Stimulated activated CD8-positive, alpha-beta memory T cell treated with anti-CD3 and anti-CD28 coated beads, Interleukin-4, amount 100 ng/mL, for 48 hours (primary cell): ENCODE data around the gene KLK14.

Experiments used
- DNase-seq: peaks from one replicate; pipeline ENCODE4 v3.0.0-alpha.2; 2020

The KLK14 gene

DNA sequence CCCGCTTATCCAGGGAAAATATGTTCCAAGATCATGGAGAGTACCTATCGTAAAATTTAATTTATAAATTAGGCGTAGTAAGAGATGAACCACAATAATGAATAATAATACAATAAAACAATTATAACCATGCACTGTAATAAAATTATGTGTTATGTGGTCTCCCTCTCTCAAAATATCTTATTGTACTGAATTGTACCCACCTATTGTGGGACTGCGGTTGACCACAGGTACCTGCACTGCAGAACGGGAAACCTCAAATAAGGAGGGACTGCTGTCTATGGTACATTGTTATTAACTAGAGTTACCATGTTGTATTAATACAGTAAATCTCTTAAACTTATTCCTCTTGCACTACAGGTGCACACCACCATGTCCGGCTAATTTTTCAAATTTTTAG, 42.5 kb downstream of the KLK14 start:
- no peak for DNase-seq

DNA sequence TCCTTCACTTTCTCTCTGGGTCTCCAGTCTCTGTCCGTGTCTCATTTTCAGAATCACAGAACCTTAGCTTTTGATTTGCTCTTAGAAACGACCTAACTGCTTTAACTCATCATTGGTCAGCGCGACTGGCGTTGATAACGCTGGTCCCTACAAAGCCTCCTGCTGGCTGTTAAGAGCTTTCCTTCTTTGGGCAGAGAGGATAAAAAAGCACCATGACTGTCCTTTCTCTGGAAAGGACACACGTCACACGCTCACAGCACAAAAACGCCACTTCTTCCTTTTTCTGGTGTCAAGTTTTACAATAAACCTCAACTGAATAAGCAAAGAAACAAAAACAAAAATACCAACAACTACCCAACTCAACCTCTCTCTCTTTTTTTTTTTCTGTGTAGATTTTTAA, 46.2 kb downstream of the KLK14 start:
- DNase-seq = no peak

DNA sequence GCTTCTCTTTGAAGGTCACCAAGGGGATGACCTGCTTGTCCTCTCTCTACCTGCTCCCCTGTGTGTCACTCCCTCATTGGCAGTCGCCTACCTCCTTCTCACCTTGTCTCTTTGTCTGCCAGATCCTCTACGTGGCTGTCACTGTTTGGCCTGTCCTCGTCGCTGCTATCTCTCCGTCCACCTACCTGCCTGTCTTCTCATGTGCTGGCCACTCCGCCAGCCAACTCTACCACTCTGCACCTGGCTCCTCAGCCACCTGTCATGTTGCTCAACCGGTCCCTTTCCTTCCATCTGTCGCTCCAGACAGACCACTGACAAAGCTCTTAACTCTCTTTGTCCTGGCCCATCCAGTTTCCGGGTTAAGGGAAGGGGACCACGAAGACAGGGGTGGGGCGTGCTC, 48.0 kb downstream of the KLK14 start, which contains the start of gene KLK12:
Gene KLK12, minus strand, starts transcription at position 299 of the 400 bp plus-strand sequence. CDS start 381 bp downstream, outside the sequence.
- no peak for DNase-seq

DNA sequence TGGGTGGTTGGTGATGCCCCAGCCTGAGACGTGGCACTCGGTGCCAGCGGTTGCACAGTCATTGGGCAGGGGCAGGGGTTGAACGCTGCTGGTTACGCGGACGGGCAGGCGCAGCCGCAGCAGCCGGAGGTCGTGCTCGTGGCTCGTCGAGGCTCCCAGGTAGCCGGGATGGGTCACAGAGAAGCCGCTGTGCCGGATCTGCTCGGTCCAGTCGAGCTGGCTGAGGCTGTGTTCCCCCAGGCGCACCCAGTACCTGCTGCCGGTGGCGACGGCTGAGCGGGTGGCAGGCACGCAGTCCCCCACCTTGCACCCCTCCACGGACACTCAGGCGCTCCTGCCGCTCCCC, 50.8 kb downstream of the KLK14 start:
- DNase-seq = no peak

DNA sequence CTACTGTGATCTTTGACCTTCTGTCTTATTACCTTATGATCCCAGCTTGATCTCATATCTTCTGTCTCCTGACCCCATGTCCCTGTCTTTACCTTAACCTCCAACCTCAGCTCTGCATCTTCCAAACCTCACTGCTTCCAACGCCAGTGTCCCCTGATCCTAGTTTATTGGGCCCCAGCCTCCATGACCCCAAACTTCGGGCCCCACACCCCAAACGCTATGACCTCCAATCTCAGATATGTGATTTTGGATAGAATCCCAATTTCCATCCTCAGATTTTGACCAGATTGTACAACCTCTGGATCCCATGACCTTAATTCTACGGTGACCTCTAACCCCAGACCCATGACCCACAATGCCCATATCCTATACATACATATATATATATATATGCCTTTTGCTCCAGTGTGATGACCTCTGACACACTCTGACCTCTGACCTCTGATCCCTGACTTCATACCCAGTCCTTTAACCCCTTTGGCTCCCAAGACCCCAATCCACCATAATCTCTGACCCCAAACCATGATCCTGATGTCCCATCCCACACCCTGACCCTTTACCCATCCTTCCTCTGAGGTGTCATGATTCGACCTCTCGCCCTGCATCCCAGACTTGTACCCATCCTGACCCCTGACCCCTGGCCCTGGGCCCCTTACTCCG, 51.3 kb downstream of the KLK14 start:
- DNase-seq = no peak

DNA sequence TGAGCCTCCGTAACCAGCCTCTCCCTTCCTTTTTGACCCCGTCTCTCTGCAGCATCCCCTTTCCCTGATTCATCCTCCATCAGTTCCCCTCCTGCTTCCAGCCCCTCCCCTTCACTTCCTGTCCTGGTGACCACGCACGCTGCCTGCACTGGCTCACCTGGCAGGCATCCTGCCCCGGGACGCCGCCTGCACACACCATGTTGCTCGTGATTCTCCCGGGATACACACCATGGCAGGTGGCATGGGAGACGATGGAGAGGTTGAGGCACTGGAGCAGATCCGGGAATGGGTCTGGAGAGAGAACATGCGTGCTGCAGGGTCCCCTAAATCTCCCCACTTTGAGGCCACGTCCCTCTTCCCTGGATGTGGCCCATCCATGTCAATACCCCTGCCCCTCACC, 52.1 kb downstream of the KLK14 start:
- DNase-seq = no peak

DNA sequence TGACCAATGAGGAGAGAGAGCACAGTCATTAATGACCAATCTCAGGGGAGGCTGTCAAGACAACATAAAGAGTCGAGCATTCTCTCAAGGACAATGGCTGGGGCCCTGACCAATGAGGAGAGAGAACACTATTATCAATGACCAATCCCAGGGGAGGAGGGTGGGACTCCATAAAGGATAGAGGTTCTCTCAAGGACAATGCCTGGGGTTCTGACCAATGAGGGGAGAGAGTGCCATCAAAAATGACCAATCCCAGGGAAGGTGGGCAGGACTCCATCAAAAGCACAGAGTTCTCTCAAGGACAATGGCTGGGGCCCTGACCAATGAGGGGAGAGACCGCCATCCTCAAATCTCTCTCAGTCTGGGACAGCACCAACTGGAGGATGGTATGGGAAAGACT, 53.0 kb downstream of the KLK14 start:
- DNase-seq = no peak
